Activated T-helper 1 cell treated with anti-CD3 and anti-CD28 coated beads, Interleukin-12 subunit alpha, Interleukin-12 subunit beta, Interleukin-2, Interleukin-4 antibody, amounts not matched to agents 30 ng/mL and 10 ng/mL and 1 ng/mL, durations not matched to agents 14 hours and 24 hours and 36 hours (primary cell): Measurements from ENCODE around the gene TGM3. TPM values are rescaled to one million over a fixed set of nuclear protein-coding genes. Genes with fewer than 3 reads are reported as not detected.

Experiments
- DNase-seq: peaks from one replicate; pipeline ENCODE4 v3.0.0; 2021; ENCODE audit warnings: low spot score
- H3K27ac Mint-ChIP-seq: one replicate; pipeline ENCODE4 v1.8.0; 2021; ENCODE audit warnings: mild to moderate bottlenecking, mixed read lengths
- H3K27me3 Mint-ChIP-seq: one replicate; pipeline ENCODE4 v1.8.0; 2022; ENCODE audit warnings: mild to moderate bottlenecking, moderate library complexity, mixed read lengths; ENCODE audit not compliant: insufficient read depth
- H3K36me3 Mint-ChIP-seq: one replicate; pipeline ENCODE4 v1.8.0; 2021; ENCODE audit warnings: low read depth, mixed read lengths
- H3K4me1 Mint-ChIP-seq: one replicate; pipeline ENCODE4 v1.8.0; 2021; ENCODE audit warnings: low read depth, mixed read lengths
- H3K4me3 Mint-ChIP-seq: one replicate; pipeline ENCODE4 v1.8.0; 2021; ENCODE audit warnings: mild to moderate bottlenecking, moderate library complexity, mixed read lengths
- H3K9me3 Mint-ChIP-seq: one replicate; pipeline ENCODE4 v1.8.0; 2021; ENCODE audit warnings: mixed read lengths
- intact Hi-C: fragments of 100-400 bp; cut with micrococcal nuclease; formaldehyde crosslinking; loops from one replicate; pipeline ENCODE4 v1.15.1; 2024
- total RNA-seq: library from RNA; stranded (reverse); gene quantifications from 2 replicates; pipeline ENCODE4 v1.2.3, GENCODE V29; 2022

TGM3 gene
- total RNA-seq, 1 donor from 2014 or later, result not detected

- intact Hi-C loops, result no loop called here
- H3K4me3 Mint-ChIP-seq, result no peak overlapping the region
- H3K27me3 Mint-ChIP-seq, result peaks cover 1% of the 10 kb centered on the region
- no peaks in the 10 kb centered on the region for H3K9me3 Mint-ChIP-seq
- no peak overlapping the region for H3K27ac Mint-ChIP-seq
- no peak for DNase-seq
- no peaks in the 10 kb centered on the region for H3K4me1 Mint-ChIP-seq
- no peaks in the 10 kb centered on the region for H3K36me3 Mint-ChIP-seq
These were observed 5.3 kb upstream of the TGM3 start for GRCh38 chr20:2290486-2290885.

- Mint-ChIP-seq H3K27ac (no peak overlapping the region), H3K27me3 (peaks cover 1% of the 10 kb centered on the region), H3K36me3 (no peaks in the 10 kb centered on the region), H3K4me3 (no peak overlapping the region), H3K4me1 (no peaks in the 10 kb centered on the region), H3K9me3 (no peaks in the 10 kb centered on the region)
- DNase-seq, result no peak
- intact Hi-C loops, result no loop called here
These were observed 3.2 kb upstream of the TGM3 start for GRCh38 chr20:2292416-2293110.

- Mint-ChIP-seq H3K9me3 (no peaks in the 10 kb centered on the region), H3K4me3 (no peak overlapping the region), H3K36me3 (no peaks in the 10 kb centered on the region), H3K27me3 (no peaks in the 10 kb centered on the region), H3K27ac (no peak overlapping the region), H3K4me1 (no peaks in the 10 kb centered on the region)
- intact Hi-C loops, result no loop called here
- DNase-seq, result no peak
These were observed 2.3 kb upstream of the TGM3 start for GRCh38 chr20:2293486-2293885.

- Mint-ChIP-seq H3K27me3 (no peaks in the 10 kb centered on the region), H3K36me3 (no peaks in the 10 kb centered on the region), H3K4me3 (no peak overlapping the region), H3K4me1 (no peaks in the 10 kb centered on the region), H3K27ac (no peak overlapping the region), H3K9me3 (no peaks in the 10 kb centered on the region)
- no peak for DNase-seq
- intact Hi-C loops, result no loop called here
These were observed 1.8 kb upstream of the TGM3 start for GRCh38 chr20:2293971-2294370.

GRCh38 chr20:2295286-2295685 lies 515 bp upstream of the TGM3 start:
- H3K27me3 Mint-ChIP-seq, result no peaks in the 10 kb centered on the region
- no peak for DNase-seq
- intact Hi-C loops, result no loop called here
- no peak overlapping the region for H3K27ac Mint-ChIP-seq
- no peak overlapping the region for H3K4me3 Mint-ChIP-seq
- no peaks in the 10 kb centered on the region for H3K9me3 Mint-ChIP-seq
- H3K36me3 Mint-ChIP-seq, result no peaks in the 10 kb centered on the region
- H3K4me1 Mint-ChIP-seq, result no peaks in the 10 kb centered on the region

- DNase-seq, result no peak
- Mint-ChIP-seq H3K27me3 (no peaks in the 10 kb centered on the region), H3K4me1 (peaks cover 7% of the 10 kb centered on the region), H3K27ac (no peak overlapping the region), H3K4me3 (no peak overlapping the region), H3K36me3 (no peaks in the 10 kb centered on the region), H3K9me3 (no peaks in the 10 kb centered on the region)
- intact Hi-C loops, result no loop called here
These were observed 939 bp downstream of the TGM3 start for GRCh38 chr20:2296524-2297356.

- Mint-ChIP-seq H3K9me3 (no peaks in the 10 kb centered on the region), H3K27me3 (no peaks in the 10 kb centered on the region), H3K27ac (no peak overlapping the region), H3K36me3 (no peaks in the 10 kb centered on the region), H3K4me1 (peaks cover 7% of the 10 kb centered on the region), H3K4me3 (no peak overlapping the region)
- no peak for DNase-seq
- intact Hi-C loops, result no loop called here
These were observed 1.5 kb downstream of the TGM3 start for GRCh38 chr20:2297357-2297728.

- H3K4me3 Mint-ChIP-seq, result no peak overlapping the region
- H3K9me3 Mint-ChIP-seq, result no peaks in the 10 kb centered on the region
- peaks cover 7% of the 10 kb centered on the region for H3K4me1 Mint-ChIP-seq
- no peaks in the 10 kb centered on the region for H3K36me3 Mint-ChIP-seq
- H3K27me3 Mint-ChIP-seq, result no peaks in the 10 kb centered on the region
- DNase-seq, result no peak
- intact Hi-C loops, result no loop called here
- no peak overlapping the region for H3K27ac Mint-ChIP-seq
These were observed 2.3 kb downstream of the TGM3 start for GRCh38 chr20:2298116-2298515.

- intact Hi-C loops, result no loop called here
- H3K27me3 Mint-ChIP-seq, result no peaks in the 10 kb centered on the region
These were observed 2.9 kb downstream of the TGM3 start for GRCh38 chr20:2298701-2299100.

GRCh38 chr20:2299301-2299700 lies 3.5 kb downstream of the TGM3 start:
- Mint-ChIP-seq H3K36me3 (no peaks in the 10 kb centered on the region), H3K27me3 (no peaks in the 10 kb centered on the region), H3K27ac (no peak overlapping the region), H3K4me3 (no peak overlapping the region), H3K4me1 (peaks cover 7% of the 10 kb centered on the region), H3K9me3 (no peaks in the 10 kb centered on the region)
- DNase-seq, result no peak
- intact Hi-C loops, result no loop called here

More at GRCh38 chr20:2298701-2299100, 2.9 kb downstream of the TGM3 start:
- no peaks in the 10 kb centered on the region for H3K9me3 Mint-ChIP-seq
- no peak for DNase-seq
- no peak overlapping the region for H3K27ac Mint-ChIP-seq
- H3K4me1 Mint-ChIP-seq, result peaks cover 7% of the 10 kb centered on the region
- H3K4me3 Mint-ChIP-seq, result no peak overlapping the region
- H3K36me3 Mint-ChIP-seq, result no peaks in the 10 kb centered on the region

GRCh38 chr20:2300002-2300401 lies 4.2 kb downstream of the TGM3 start:
- H3K36me3 Mint-ChIP-seq, result no peaks in the 10 kb centered on the region
- no peaks in the 10 kb centered on the region for H3K9me3 Mint-ChIP-seq
- H3K27ac Mint-ChIP-seq, result no peak overlapping the region
- no peak overlapping the region for H3K4me3 Mint-ChIP-seq
- intact Hi-C loops, result no loop called here
- H3K27me3 Mint-ChIP-seq, result no peaks in the 10 kb centered on the region
- no peak for DNase-seq
- H3K4me1 Mint-ChIP-seq, result peaks cover 7% of the 10 kb centered on the region

- peaks cover 7% of the 10 kb centered on the region for H3K4me1 Mint-ChIP-seq
- no peaks in the 10 kb centered on the region for H3K9me3 Mint-ChIP-seq
- H3K36me3 Mint-ChIP-seq, result no peaks in the 10 kb centered on the region
- no peaks in the 10 kb centered on the region for H3K27me3 Mint-ChIP-seq
- DNase-seq, result no peak
- H3K4me3 Mint-ChIP-seq, result no peak overlapping the region
- intact Hi-C loops, result no loop called here
- H3K27ac Mint-ChIP-seq, result no peak overlapping the region
These were observed 4.6 kb downstream of the TGM3 start for GRCh38 chr20:2300420-2300819.

- Mint-ChIP-seq H3K4me1 (peaks cover 7% of the 10 kb centered on the region), H3K9me3 (no peaks in the 10 kb centered on the region), H3K4me3 (no peak overlapping the region), H3K36me3 (no peaks in the 10 kb centered on the region), H3K27me3 (no peaks in the 10 kb centered on the region), H3K27ac (no peak overlapping the region)
- DNase-seq, result no peak
- intact Hi-C loops, result no loop called here
These were observed 5.4 kb downstream of the TGM3 start for GRCh38 chr20:2301164-2301622.
